Right ventricle myocardium inferior (tissue), 1 donor: ENCODE results near the gene GNAO1. TPM values are rescaled to one million over a fixed set of nuclear protein-coding genes. Genes with fewer than 3 reads are reported as not detected.

Source experiments
- ATAC-seq: fragments of 200-7000 bp; cut with Tn5 transposase; one replicate; pipeline ENCODE4 v1.9.1; 2020; ENCODE audit warnings: mild to moderate bottlenecking, moderate library complexity
- DNase-seq: peaks from one replicate; pipeline ENCODE4 v3.0.0; 2021; ENCODE audit errors: missing footprints
- intact Hi-C: fragments of 100-400 bp; cut with DNase I; formaldehyde crosslinking; loops from one replicate; pipeline ENCODE4 v1.11.0; 2022
- total RNA-seq: library from RNA; stranded (reverse); fragmentation: NEBNext Ultra II Directional; extraction: Animal tissue kit (Norgen Biotek cat#: 25700); gene quantifications from one replicate; pipeline ENCODE4 v1.2.1, GENCODE V29; 2021
- donor health status: DM: no; HTN: yes; CAD: no; lungs with severe emphysema.

GNAO1 gene
- total RNA-seq, 1 donor from 2014 or later, result 32.2 TPM

GRCh38 chr16:56274369-56274768 lies 83.1 kb downstream of the GNAO1 start:
- intact Hi-C loops, result no loop called here
- ATAC-seq, result no peak

GRCh38 chr16:56275076-56275475 lies 83.8 kb downstream of the GNAO1 start:
- intact Hi-C loops, result no loop called here
- no peak for DNase-seq

More at GRCh38 chr16:56274369-56274768, 83.1 kb downstream of the GNAO1 start:
- DNase-seq, result no peak

GRCh38 chr16:56275801-56276200 lies 84.5 kb downstream of the GNAO1 start:
- intact Hi-C loops, result no loop called here
- no peak for DNase-seq
- no peak for ATAC-seq

More at GRCh38 chr16:56275076-56275475, 83.8 kb downstream of the GNAO1 start:
- ATAC-seq, result no peak

GRCh38 chr16:56277075-56277474 lies 85.8 kb downstream of the GNAO1 start:
- no peak for DNase-seq
- intact Hi-C loops, result no loop called here
- no peak for ATAC-seq

GRCh38 chr16:56278196-56278855 lies 87.0 kb downstream of the GNAO1 start:
- intact Hi-C loops, result no loop called here
- ATAC-seq, result no peak
- no peak for DNase-seq

GRCh38 chr16:56279132-56279531 lies 87.8 kb downstream of the GNAO1 start:
- DNase-seq, result no peak
- ATAC-seq, result no peak
- intact Hi-C loops, result no loop called here

- DNase-seq, result no peak
- ATAC-seq, result no peak
- intact Hi-C loops, result no loop called here
Measured at GRCh38 chr16:56279914-56280313, 88.6 kb downstream of the GNAO1 start.

- intact Hi-C loops, result no loop called here
- no peak for DNase-seq
- ATAC-seq, result no peak
Measured at GRCh38 chr16:56281249-56281805, 90.0 kb downstream of the GNAO1 start.

GRCh38 chr16:56282451-56282850 lies 91.2 kb downstream of the GNAO1 start:
- no peak for DNase-seq
- no peak for ATAC-seq
- intact Hi-C loops, result no loop called here

- DNase-seq (no peak), ATAC-seq (no peak)
- intact Hi-C loops, result no loop called here
Measured at GRCh38 chr16:56284521-56284920, 93.2 kb downstream of the GNAO1 start.

GRCh38 chr16:56286809-56287208 lies 95.5 kb downstream of the GNAO1 start:
- DNase-seq, result no peak
- ATAC-seq, result no peak
- intact Hi-C loops, result no loop called here

- intact Hi-C loops, result no loop called here
- no peak for DNase-seq
- no peak for ATAC-seq
Measured at GRCh38 chr16:56288019-56288418, 96.7 kb downstream of the GNAO1 start.

GRCh38 chr16:56289416-56289815 lies 98.1 kb downstream of the GNAO1 start:
- intact Hi-C loops, result no loop called here
- ATAC-seq, result no peak
- DNase-seq, result no peak

- no peak for ATAC-seq
Measured at GRCh38 chr16:56289862-56290261, 98.6 kb downstream of the GNAO1 start.

GRCh38 chr16:56294014-56294413 lies 102.7 kb downstream of the GNAO1 start:
- intact Hi-C loops, result no loop called here
- ATAC-seq (no peak), DNase-seq (no peak)

More at GRCh38 chr16:56289862-56290261, 98.6 kb downstream of the GNAO1 start:
- no peak for DNase-seq
- intact Hi-C loops, result no loop called here

GRCh38 chr16:56294579-56294978 lies 103.3 kb downstream of the GNAO1 start:
- no peak for DNase-seq
- ATAC-seq, result peak; percentile 55
- intact Hi-C loops, result no loop called here

GRCh38 chr16:56295059-56295665 lies 103.9 kb downstream of the GNAO1 start:
- ATAC-seq (no peak), DNase-seq (no peak)
- intact Hi-C loops, result no loop called here

- ATAC-seq, result no peak
- no peak for DNase-seq
- intact Hi-C loops, result no loop called here
Measured at GRCh38 chr16:56295739-56296527, 104.6 kb downstream of the GNAO1 start.

GRCh38 chr16:56297684-56298083 lies 106.4 kb downstream of the GNAO1 start:
- DNase-seq (no peak), ATAC-seq (no peak)
- intact Hi-C loops, result no loop called here

- intact Hi-C loops, result no loop called here
- ATAC-seq (no peak), DNase-seq (no peak)
Measured at GRCh38 chr16:56298116-56298515, 106.8 kb downstream of the GNAO1 start.
